DLD1 (cell line): ENCODE data around the gene EPB41L4B.
"Not testable (repeated sequence)": the region's sequence is repeated elsewhere in the genome, so short reads cannot be mapped to it uniquely, and the experiment has no call there.

Experiments
- in situ Hi-C: cut with HindIII; loops from 2 replicates; pipeline ENCODE4 v1.10.0; 2017; ENCODE audit warnings: low sequenced_read_pairs

Gene EPB41L4B

GRCh38 chr9:109249615-109250014 lies 71.2 kb downstream of the EPB41L4B start:
- in situ Hi-C loops: no loop called here

GRCh38 chr9:109248133-109248581 lies 72.7 kb downstream of the EPB41L4B start:
- in situ Hi-C loops: no loop called here

- in situ Hi-C loops: no loop called here
Measured at GRCh38 chr9:109247228-109247627, 73.6 kb downstream of the EPB41L4B start.

GRCh38 chr9:109246533-109246932 lies 74.3 kb downstream of the EPB41L4B start:
- in situ Hi-C loops: no loop called here

- in situ Hi-C loops: no loop called here
Measured at GRCh38 chr9:109245310-109245897, 75.5 kb downstream of the EPB41L4B start.

- in situ Hi-C loops: no loop called here
Measured at GRCh38 chr9:109244179-109245132, 76.4 kb downstream of the EPB41L4B start.

DNA sequence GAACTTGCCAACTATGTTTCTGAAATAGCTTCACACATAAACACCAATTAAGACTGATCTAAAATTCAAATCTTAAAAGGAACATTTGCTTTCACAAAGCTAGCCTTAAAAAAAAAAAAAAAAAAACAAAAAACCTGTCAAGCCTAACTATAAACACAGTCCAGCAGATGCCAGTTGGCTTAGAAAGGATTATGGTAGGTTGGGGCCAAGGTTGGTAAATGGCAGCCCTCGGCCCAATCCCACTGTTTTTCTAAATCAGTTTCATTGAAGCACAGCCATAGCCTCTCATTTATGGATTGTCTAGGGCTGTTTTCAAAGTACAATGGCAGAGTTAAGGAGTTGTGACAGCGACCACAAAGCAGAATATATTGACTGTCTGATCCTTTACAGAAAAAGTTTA lies 78.1 kb downstream of the EPB41L4B start:
- in situ Hi-C loops: no loop called here

DNA sequence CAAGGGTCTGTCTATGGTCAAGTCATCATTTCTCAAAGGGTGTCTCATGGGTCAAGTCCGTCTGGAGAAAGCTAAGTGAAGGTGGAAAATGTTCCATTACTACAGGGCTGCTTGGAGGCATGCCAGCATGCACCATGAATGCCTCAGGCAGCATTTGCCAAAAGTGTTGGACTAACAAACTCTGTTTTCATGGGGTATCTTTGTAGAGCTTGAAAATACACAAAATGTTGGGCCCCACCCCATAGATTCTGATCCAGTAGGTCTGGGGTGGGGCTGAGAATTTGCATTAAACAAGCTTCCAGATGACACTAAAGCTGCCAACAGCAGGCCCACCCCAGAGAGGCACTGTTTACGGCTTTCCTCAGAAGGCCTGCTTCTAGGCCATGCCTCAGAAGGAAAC lies 78.8 kb downstream of the EPB41L4B start:
- in situ Hi-C loops: no loop called here

DNA sequence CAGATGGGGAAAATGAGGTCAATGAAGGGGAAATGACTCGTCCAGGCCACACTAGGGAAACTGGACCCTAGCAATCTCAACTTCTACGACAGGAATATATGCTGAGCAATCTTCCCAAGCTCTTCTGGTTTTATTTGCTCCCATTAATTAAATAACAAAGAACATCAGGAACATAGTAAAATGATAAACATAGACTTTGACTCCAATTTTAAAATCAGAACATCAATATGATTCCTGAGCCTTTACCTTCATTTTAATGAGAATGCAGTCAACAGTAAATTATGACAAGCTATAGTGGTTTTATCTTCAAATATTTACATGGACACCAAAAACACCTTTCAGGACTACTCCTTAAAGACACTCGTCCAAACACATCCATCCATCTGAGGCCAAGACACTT lies 79.7 kb downstream of the EPB41L4B start:
- in situ Hi-C loops: no loop called here

GRCh38 chr9:109239240-109239639 lies 81.6 kb downstream of the EPB41L4B start:
- in situ Hi-C loops: no loop called here

DNA sequence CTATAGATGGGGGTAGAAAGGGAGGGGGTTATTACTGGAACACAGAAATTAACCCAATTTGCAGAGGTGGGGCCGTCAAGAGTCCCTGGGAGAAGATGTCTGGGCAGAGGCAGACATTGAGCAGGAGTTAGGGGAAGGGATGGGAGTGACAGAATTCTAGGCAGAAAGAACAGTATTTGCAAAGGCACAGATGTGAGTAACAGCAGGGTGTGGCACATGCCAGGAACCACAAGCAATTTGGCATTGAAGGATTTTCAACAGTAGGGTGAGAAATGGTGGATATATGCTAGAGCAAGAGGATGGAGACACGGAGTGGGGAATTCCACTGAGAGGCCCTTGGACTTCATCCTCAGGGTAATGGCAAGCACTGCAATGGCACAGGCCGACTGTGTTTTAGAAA lies 82.2 kb downstream of the EPB41L4B start:
- in situ Hi-C loops: no loop called here

DNA sequence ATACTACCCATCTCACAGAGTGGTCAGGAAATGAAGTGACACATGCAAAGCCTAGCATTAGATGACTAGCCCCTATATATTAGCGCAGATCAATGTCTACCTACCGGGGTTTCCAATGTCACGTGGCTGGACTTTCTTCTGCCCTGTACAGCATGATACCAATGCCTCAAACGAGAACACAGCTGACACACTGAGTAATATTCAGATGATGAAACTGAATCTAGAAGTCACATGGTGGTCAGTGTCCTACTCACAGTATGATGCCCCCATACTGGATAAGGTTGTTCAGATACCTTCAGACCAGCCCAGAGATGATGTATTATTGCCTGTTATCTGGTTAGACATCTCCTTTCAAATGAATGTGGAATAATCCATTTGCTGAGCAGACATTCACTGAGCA lies 82.7 kb downstream of the EPB41L4B start:
- in situ Hi-C loops: no loop called here

DNA sequence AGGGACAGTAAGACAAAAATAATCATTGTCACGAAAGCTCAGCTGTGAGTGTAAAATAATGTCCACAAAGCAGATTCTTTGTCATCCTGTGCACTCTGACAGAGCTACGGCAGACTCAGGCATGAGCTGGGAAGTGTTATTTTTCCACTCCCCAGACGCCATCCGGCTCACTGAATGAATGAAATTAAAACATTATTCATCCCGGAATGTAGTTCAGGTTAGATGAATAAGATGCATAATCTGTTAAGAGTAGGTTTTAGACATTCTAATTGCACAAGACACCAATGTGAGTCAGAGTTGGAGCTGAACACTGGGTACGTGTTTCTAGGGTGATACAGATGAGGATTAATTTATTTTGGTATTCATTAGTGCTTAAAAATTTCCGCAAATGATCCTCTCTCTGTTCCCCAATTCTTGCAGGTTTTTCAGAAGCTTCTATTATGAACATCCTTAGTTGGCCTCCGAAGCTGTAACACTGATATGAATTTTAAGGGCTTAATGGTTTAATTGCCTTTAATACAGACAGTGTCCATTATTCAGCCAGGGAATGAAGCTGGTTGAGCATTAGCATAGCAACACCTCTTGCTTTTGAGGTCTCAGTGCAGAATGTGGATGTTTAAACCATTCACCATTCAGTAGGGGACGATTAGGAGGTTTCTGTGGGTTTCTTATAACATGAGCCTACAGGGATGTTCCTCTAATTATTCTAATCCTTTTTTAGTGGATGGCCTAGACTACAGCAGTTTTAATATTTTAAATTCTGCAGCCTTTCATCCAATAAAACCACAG lies 88.2 kb downstream of the EPB41L4B start:
- in situ Hi-C loops: no loop called here

GRCh38 chr9:109231593-109231992 lies 89.3 kb downstream of the EPB41L4B start:
- in situ Hi-C loops: no loop called here

DNA sequence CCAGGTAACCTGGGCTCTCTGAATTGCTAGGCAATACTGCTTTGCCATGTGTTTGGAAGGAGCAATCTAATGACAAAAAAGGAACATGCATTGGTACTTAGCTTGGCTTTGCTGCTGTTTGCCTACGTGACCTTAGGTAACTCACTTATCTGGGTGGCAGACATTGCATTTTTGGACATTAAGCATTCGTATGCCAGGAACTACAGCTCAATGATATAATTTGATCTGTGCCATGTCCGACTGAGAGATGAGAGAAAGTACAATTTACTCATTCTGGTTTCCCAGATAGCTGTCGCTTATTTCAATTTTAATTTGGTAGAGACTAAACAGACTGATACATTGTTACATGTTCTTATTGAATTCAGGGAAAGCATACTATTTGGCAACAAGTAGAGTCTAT lies 90.6 kb downstream of the EPB41L4B start:
- in situ Hi-C loops: no loop called here

GRCh38 chr9:109229682-109230081 lies 91.2 kb downstream of the EPB41L4B start:
- in situ Hi-C loops: no loop called here

GRCh38 chr9:109228093-109228642 lies 92.7 kb downstream of the EPB41L4B start:
- in situ Hi-C loops: no loop called here

DNA sequence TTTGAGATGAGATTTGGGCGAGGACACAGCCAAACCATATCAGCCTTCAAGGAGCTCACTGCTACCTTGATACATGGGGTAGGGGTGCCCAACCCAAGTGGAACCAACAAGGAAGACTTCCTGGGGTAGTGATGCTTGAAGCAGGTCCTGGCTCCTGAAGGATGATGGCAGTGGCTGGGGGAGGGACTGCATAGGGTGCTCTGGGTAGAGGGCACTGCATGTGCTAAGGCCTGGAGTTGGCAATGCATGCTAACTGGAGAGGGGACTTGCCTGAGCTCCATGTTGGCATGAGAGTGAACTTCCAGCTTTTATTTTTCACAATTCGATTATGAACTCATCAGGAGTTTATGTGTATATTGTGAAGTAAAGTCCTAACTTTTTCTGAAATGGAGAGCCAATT lies 95.2 kb downstream of the EPB41L4B start:
- in situ Hi-C loops: no loop called here

DNA sequence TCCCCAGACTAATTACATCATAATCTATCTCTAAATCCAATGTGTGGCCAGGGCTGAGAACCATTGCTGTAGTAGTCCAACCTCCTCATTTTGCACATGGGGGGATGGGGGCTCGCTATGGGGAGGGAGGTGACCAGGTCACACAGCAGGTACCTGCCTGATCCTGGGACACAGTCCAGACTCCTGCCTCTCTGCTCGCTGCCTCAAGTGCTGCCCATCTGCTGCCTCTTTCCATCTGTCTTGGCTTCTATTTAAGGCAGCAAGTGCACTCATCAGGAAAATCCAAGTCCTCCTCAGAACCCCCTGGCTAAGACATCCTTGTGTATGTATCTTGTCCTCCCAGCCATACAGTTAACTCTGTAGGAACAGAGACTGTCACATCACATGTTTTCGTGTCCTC lies 96.1 kb downstream of the EPB41L4B start:
- in situ Hi-C loops: no loop called here

DNA sequence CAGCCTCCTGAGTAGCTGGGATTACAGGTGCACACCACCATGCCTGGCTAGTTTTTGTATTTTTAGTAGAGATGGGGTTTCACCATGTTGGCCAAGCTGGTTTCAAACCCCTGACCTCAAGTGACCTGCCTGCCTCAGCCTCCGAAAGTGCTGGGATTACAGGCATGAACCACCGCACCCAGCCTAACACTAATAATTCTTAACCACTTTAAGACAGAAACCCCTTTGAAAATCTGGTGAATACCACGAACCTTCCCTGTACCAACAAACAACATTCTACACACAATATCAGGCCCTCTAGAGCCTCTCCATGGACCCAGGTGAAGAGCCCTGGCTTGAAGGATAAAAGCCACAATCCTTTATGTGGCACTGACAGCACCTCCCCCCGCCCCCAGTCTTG lies 102.6 kb downstream of the EPB41L4B start:
- in situ Hi-C loops: not testable (repeated sequence)

- in situ Hi-C loops: no loop called here
Measured at GRCh38 chr9:109214414-109214813, 106.4 kb downstream of the EPB41L4B start.
